Body of pancreas (tissue), 4 donors: ENCODE measurements around the gene LIPC. TPM values are rescaled to one million over a fixed set of nuclear protein-coding genes. Genes with fewer than 3 reads are reported as not detected.

Experiments used
- ATAC-seq: fragments of 150-250 bp; one replicate; pipeline ENCODE4 v1.9.1; 2016
- DNase-seq, 4 donors: peaks; one replicate each; pipeline ENCODE4 v3.0.0-alpha.2; 2019
- H3K27ac ChIP-seq, 4 donors: fragments of 200-600 bp; sonication (generic); 1 replicate in 3 of 4; 2 replicates in 1 of 4; pipeline versions ENCODE4 v1.5.1 to v1.6.1; 2016 to 2019; ENCODE audit warnings: mild to moderate bottlenecking in 1 of 4, mixed read lengths in 1 of 4, moderate library complexity in 1 of 4
- H3K27me3 ChIP-seq, 2 donors: fragments of 200-600 bp; sonication (generic); one replicate each; pipeline ENCODE4 v1.6.0; 2016; ENCODE audit warnings: mild to moderate bottlenecking in 1 of 2
- H3K36me3 ChIP-seq, 2 donors: fragments of 200-600 bp; sonication (generic); replicated peaks in 1 of 2; 2 replicates each; pipeline ENCODE4 v1.5.1; 2016; ENCODE audit warnings: low read depth in 2 of 2; ENCODE audit not compliant: insufficient read depth in 1 of 2
- H3K4me1 ChIP-seq: fragments of 200-600 bp; sonication (generic); one replicate; pipeline ENCODE4 v1.6.0; 2016
- H3K4me3 ChIP-seq, 2 donors: fragments of 200-600 bp; sonication (generic); 1 replicate in 1 of 2; 2 replicates in 1 of 2; pipeline ENCODE4 v1.5.1; 2016 to 2019
- H3K9me3 ChIP-seq, 3 donors: fragments of 200-600 bp; sonication (generic); 1 replicate in 2 of 3; 2 replicates in 1 of 3; pipeline ENCODE4 v1.5.1; 2016
- CTCF ChIP-seq, 7 experiments: fragments of 450-650 bp in 4 of 7; fragments of 200-600 bp in 3 of 7; sonication (generic) in 3 of 7; IDR thresholded peaks; one replicate each; pipeline ENCODE4 v1.5.1; 2016 to 2019; ENCODE audit warnings: antibody characterized with exemption in 7 of 7
- POLR2A ChIP-seq, 3 donors: fragments of 450-650 bp; IDR thresholded peaks; one replicate each; pipeline ENCODE4 v1.6.1; 2016; ENCODE audit warnings: antibody characterized with exemption in 3 of 3, mild to moderate bottlenecking in 2 of 3
- WGBS, 2 donors: methylation state at CpG; one replicate each; pipeline ENCODE4 v1.1.5; 2017; 5-methylcytosine and 5-hydroxymethylcytosine counted together
- intact Hi-C: fragments of 100-400 bp; cut with DNase I; formaldehyde crosslinking; loops from one replicate; pipeline ENCODE4 v1.15.1; 2023
- total RNA-seq, 2 donors: library from RNA; depleted of rRNA; stranded (reverse); fragments of >200 nt; gene quantifications; one replicate each; pipeline ENCODE4 v1.1.0, GENCODE V29; 2016

The LIPC gene
- total RNA-seq, 2 donors from 2014 or later: 1.6 to 2.3 TPM

- DNase-seq (no peak), ATAC-seq (no peak)
- TF ChIP-seq CTCF (IDR thresholded peaks at IDR 0.05): no peak
- no peak for TF ChIP-seq POLR2A (IDR thresholded peaks at IDR 0.05)
- intact Hi-C loops: no loop called here
- WGBS, 2 donors: 84 to 85% methylated on average over 9 of the region's 9 CpGs
- peaks cover 56% of the 10 kb centered on the region for H3K4me1 ChIP-seq
- H3K4me3 ChIP-seq: no peak overlapping the region
- no peaks in the 10 kb centered on the region for H3K9me3 ChIP-seq
- H3K27me3 ChIP-seq: no peaks in the 10 kb centered on the region
- no peaks in the 10 kb centered on the region for H3K36me3 ChIP-seq
- peak overlapping the region in 1 of 4 donors; percentile 27 for H3K27ac ChIP-seq
Observed at GRCh38 chr15:58522865-58523264, 91.1 kb downstream of the LIPC start.

GRCh38 chr15:58523634-58524033, 91.8 kb downstream of the LIPC start:
- no peak for ATAC-seq
- Histone ChIP-seq H3K9me3 (no peaks in the 10 kb centered on the region), H3K4me3 (no peak overlapping the region), H3K27me3 (no peaks in the 10 kb centered on the region), H3K36me3 (no peaks in the 10 kb centered on the region), H3K27ac (peak overlapping the region in 1 of 4 donors; percentile 27), H3K4me1 (peaks cover 63% of the 10 kb centered on the region)
- 83 to 92% methylated on average over 5 of the region's 5 CpGs for WGBS, 2 donors
- intact Hi-C loops: no loop called here
- DNase-seq: no peak
- no peak for TF ChIP-seq POLR2A (IDR thresholded peaks at IDR 0.05)
- TF ChIP-seq CTCF (IDR thresholded peaks at IDR 0.05): no peak

- DNase-seq: no peak
- TF ChIP-seq CTCF (IDR thresholded peaks at IDR 0.05) (no peak), POLR2A (IDR thresholded peaks at IDR 0.05) (no peak)
- peaks cover 69% of the 10 kb centered on the region for H3K4me1 ChIP-seq
Observed at GRCh38 chr15:58524247-58524646, 92.5 kb downstream of the LIPC start.

GRCh38 chr15:58525991-58526421, 94.2 kb downstream of the LIPC start:
- H3K36me3 ChIP-seq: no peaks in the 10 kb centered on the region
- intact Hi-C loops: no loop called here
- H3K9me3 ChIP-seq: no peaks in the 10 kb centered on the region
- H3K4me3 ChIP-seq: no peak overlapping the region
- no peaks in the 10 kb centered on the region for H3K27me3 ChIP-seq
- H3K27ac ChIP-seq: peak overlapping the region in 3 of 4 donors; percentile 83 to 85 (median 83)
- H3K4me1 ChIP-seq: peaks cover 71% of the 10 kb centered on the region
- 56 to 64% methylated on average over 3 to 4 of the region's 4 CpGs for WGBS, 2 donors
- no peak for ATAC-seq
- no peak for TF ChIP-seq CTCF (IDR thresholded peaks at IDR 0.05)
- TF ChIP-seq POLR2A (IDR thresholded peaks at IDR 0.05): no peak
- no peak for DNase-seq

More at GRCh38 chr15:58524247-58524646, 92.5 kb downstream of the LIPC start:
- H3K36me3 ChIP-seq: no peaks in the 10 kb centered on the region
- no peaks in the 10 kb centered on the region for H3K27me3 ChIP-seq
- intact Hi-C loops: no loop called here
- H3K27ac ChIP-seq: peak overlapping the region in 1 of 4 donors; percentile 27
- 16 to 27% methylated on average over 2 of the region's 2 CpGs for WGBS, 2 donors
- ATAC-seq: no peak
- H3K9me3 ChIP-seq: no peaks in the 10 kb centered on the region
- H3K4me3 ChIP-seq: no peak overlapping the region

GRCh38 chr15:58526647-58527192, 94.9 kb downstream of the LIPC start:
- WGBS, 2 donors: 72 to 88% methylated on average over 6 to 7 of the region's 7 CpGs
- Histone ChIP-seq H3K4me1 (peaks cover 66% of the 10 kb centered on the region), H3K27me3 (no peaks in the 10 kb centered on the region), H3K4me3 (no peak overlapping the region), H3K36me3 (no peaks in the 10 kb centered on the region), H3K9me3 (no peaks in the 10 kb centered on the region), H3K27ac (peak overlapping the region; percentile 81 to 85 (median 83))
- DNase-seq (peak in 1 of 4 donors; percentile 35), ATAC-seq (no peak)
- intact Hi-C loops: no loop called here
- TF ChIP-seq CTCF (IDR thresholded peaks at IDR 0.05) (no peak), POLR2A (IDR thresholded peaks at IDR 0.05) (no peak)
